BE2C (cell line): ENCODE results near the gene HCN3.
"Not testable (repeated sequence)": the region's sequence is repeated elsewhere in the genome, so short reads cannot be mapped to it uniquely, and the experiment has no call there.

ENCODE experiments used
- DNase-seq: peaks from one replicate; pipeline ENCODE4 v3.0.0-alpha.2; 2020
- H3K27me3 ChIP-seq: fragments of 250-450 bp; sonication (Bioruptor Pico); 2 replicates; pipeline ENCODE4 v1.5.1; 2020; ENCODE audit warnings: mild to moderate bottlenecking
- H3K36me3 ChIP-seq: fragments of 250-450 bp; sonication (Bioruptor Pico); 2 replicates; pipeline ENCODE4 v1.5.1; 2020; ENCODE audit warnings: mild to moderate bottlenecking
- H3K4me1 ChIP-seq: fragments of 250-450 bp; sonication (Bioruptor Pico); 2 replicates; pipeline ENCODE4 v1.5.1; 2020
- H3K4me3 ChIP-seq: 2 replicates; pipeline ENCODE4 v1.5.1; 2011; ENCODE audit warnings: low read depth, low read length
- H3K9me3 ChIP-seq: fragments of 250-450 bp; sonication (Bioruptor Pico); 2 replicates; pipeline ENCODE4 v1.5.1; 2020
- CTCF ChIP-seq: IDR thresholded peaks from 2 replicates; pipeline ENCODE4 v1.5.1; 2012; ENCODE audit warnings: mild to moderate bottlenecking, low read depth, low read length

Gene HCN3

GRCh38 chr1:155287987-155288543 lies 10.8 kb downstream of the HCN3 start:
- no peak for DNase-seq
- Histone ChIP-seq H3K27me3 (no peaks in the 10 kb centered on the region), H3K36me3 (no peaks in the 10 kb centered on the region; the same call in none of the 2 replicates), H3K4me1 (no peaks in the 10 kb centered on the region), H3K4me3 (no peak overlapping the region), H3K9me3 (no peaks in the 10 kb centered on the region)
- no peak for TF ChIP-seq CTCF

GRCh38 chr1:155291006-155291405 lies 13.7 kb downstream of the HCN3 start:
- H3K9me3 ChIP-seq, DNase-seq, H3K36me3 ChIP-seq, H3K4me3 ChIP-seq, H3K27me3 ChIP-seq, H3K4me1 ChIP-seq: not testable (repeated sequence)

- Histone ChIP-seq H3K4me3 (no peak overlapping the region), H3K9me3 (no peaks in the 10 kb centered on the region), H3K27me3 (no peaks in the 10 kb centered on the region), H3K36me3 (no peaks in the 10 kb centered on the region), H3K4me1 (no peaks in the 10 kb centered on the region)
- TF ChIP-seq CTCF, result no peak
- DNase-seq, result no peak
Measured at GRCh38 chr1:155293086-155293749, 16.0 kb downstream of the HCN3 start.

- no peaks in the 10 kb centered on the region for H3K9me3 ChIP-seq
- H3K27me3 ChIP-seq, result no peaks in the 10 kb centered on the region
- H3K4me3 ChIP-seq, result no peak overlapping the region
Measured at GRCh38 chr1:155294520-155295182, 17.4 kb downstream of the HCN3 start.

GRCh38 chr1:155295183-155295941 lies 18.1 kb downstream of the HCN3 start:
- no peak for TF ChIP-seq CTCF
- no peak for DNase-seq
- Histone ChIP-seq H3K4me3 (no peak overlapping the region), H3K36me3 (no peaks in the 10 kb centered on the region), H3K9me3 (no peaks in the 10 kb centered on the region), H3K27me3 (no peaks in the 10 kb centered on the region), H3K4me1 (no peaks in the 10 kb centered on the region)

More at GRCh38 chr1:155294520-155295182, 17.4 kb downstream of the HCN3 start:
- no peak for TF ChIP-seq CTCF
- Histone ChIP-seq H3K4me1 (no peaks in the 10 kb centered on the region), H3K36me3 (no peaks in the 10 kb centered on the region)
- DNase-seq, result no peak

- H3K4me3 ChIP-seq, result no peak overlapping the region
- TF ChIP-seq CTCF, result no peak
- H3K27me3 ChIP-seq, result no peaks in the 10 kb centered on the region
- no peaks in the 10 kb centered on the region for H3K9me3 ChIP-seq
- DNase-seq, result no peak
- H3K4me1 ChIP-seq, result no peaks in the 10 kb centered on the region
- H3K36me3 ChIP-seq, result no peaks in the 10 kb centered on the region
Measured at GRCh38 chr1:155295942-155296267, 18.6 kb downstream of the HCN3 start.
